NCI-H2196 treated with DMSO at 0.1 percent for 48 hours (cell line): ENCODE data around the gene WDFY4.

ENCODE experiments used
- DNase-seq: peaks from one replicate; lab custom pipeline; 2025; ENCODE audit not compliant: unreplicated experiment; lab: John Stamatoyannopoulos, UW

WDFY4 gene

DNA sequence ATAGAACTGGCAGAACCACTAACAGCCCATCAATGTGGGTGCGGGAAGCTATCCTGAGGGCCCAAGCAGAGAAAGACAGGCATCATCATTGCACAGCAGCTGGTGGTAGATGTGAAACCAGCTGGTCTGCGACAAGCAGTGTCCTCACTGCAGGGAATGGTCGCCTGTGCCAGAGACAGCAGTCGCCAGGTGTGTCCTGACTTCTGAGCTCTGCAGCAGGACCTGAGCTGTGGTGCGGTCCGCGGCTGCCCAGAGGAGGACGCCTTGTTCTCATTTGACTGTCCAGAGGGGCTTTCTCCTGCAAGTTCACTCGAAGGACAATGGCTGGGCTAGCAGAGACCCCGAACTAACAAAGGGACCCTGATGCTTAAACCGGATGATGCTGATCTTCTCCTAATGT is 157.6 kb downstream of the WDFY4 start:
- no peak for DNase-seq

- no peak for DNase-seq
Measured at GRCh38 chr10:48843198-48843597, 158.5 kb downstream of the WDFY4 start.

DNA sequence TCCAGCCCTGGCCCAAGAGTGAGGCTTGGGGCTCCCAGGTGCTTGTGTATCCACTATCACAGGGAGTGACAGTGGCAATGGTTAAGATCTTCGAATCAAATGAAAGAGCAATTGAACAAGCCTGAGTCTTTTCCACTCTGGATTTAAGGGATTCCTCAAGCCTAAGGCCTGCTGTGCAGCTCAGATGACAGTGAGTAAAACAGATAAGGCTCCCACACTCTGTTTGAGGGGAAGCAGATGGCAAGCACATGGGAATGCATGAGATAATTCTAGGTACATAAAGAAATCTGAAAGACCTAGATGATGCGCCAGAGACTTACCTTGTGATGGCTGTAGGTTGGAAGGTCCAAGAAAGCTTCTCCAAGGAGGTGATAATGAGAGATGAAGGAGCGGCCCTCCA is 159.9 kb downstream of the WDFY4 start:
- no peak for DNase-seq

GRCh38 chr10:48845512-48845911 is 160.8 kb downstream of the WDFY4 start:
- DNase-seq = no peak

- no peak for DNase-seq
Measured at GRCh38 chr10:48847691-48848090, 163.0 kb downstream of the WDFY4 start.

- no peak for DNase-seq
Measured at GRCh38 chr10:48856855-48857254, 172.2 kb downstream of the WDFY4 start.

- DNase-seq = no peak
Measured at GRCh38 chr10:48872234-48872633, 187.6 kb downstream of the WDFY4 start.

GRCh38 chr10:48878091-48878490 is 193.4 kb downstream of the WDFY4 start:
- DNase-seq = no peak

DNA sequence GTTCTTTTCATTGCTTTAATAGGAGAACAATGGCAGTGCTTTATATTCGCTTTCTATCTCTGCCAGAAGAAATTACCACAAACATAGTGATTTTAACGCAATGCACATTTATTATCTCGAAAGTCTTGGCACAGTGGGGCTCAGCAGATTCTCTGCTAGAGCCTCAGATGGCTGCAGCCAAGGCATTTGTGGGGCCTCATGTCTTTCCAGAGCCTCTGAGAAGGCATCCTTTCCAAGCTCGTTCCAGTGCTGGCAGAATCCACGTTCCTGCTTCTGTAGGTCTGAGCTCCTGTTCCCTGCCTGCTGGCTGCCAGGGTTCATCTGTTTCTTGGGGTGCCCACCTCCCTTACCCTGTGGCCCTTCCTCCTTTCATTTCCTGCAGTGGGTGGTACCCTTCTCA is 194.8 kb downstream of the WDFY4 start:
- no peak for DNase-seq

- DNase-seq = no peak
Measured at GRCh38 chr10:48880016-48880705, 195.5 kb downstream of the WDFY4 start.

DNA sequence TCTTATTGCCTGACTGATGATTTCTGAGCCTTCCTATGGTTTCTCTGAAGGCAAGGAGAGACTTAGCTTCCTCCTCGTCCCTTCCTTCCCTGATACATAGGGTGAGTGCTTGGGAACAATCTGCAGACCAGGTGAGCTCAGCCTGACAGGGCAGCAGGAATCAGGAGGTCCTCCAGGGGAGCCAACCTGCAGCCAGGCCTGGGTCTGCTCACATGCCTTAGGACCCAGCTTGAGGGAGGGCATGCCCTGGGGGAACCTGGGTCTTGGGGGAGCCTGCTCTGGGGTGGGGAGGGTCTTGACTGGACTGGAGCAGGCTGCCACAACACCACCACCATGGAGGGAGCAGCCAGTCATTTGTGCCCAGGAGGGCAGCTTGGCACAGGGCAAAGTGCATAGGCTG is 197.3 kb downstream of the WDFY4 start:
- no peak for DNase-seq

DNA sequence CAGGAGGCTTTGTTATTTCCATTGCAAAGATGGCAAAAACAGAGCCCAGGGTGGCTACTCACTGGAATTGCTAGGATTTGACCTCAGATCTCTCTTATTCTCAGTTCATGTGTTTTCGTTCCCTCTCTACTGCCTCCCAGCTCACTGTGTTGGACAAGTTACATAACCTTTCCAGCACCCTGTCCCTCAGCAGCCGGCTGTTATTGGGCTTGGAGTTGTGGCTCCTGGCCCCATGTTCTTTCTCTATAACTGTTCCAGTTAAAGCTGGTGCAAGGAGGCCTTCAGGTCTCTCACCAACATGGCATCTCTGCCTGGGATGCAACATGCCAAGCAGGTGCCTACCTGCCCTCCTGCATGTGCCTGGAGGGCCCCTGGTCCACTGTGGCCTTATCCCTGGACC is 198.2 kb downstream of the WDFY4 start:
- no peak for DNase-seq

DNA sequence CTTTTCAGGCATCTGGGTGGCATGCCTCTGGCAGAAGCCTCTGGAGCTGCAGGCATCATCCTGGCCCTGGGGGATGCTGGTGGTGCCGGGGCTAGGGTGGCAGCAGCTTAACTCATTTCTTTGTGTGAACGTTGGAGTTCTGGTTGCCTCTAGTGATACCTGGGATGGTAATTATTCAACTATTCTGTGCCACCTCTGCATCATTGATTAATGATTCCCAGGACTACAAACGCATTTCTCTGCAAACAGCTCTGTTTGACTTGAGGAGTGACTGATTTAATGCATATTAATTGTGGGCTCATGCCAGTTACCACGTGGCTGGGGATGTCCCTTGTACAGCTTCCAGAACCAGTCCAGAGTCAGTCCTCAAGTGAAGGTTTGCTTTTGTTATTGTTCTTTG is 199.0 kb downstream of the WDFY4 start:
- DNase-seq = no peak

DNA sequence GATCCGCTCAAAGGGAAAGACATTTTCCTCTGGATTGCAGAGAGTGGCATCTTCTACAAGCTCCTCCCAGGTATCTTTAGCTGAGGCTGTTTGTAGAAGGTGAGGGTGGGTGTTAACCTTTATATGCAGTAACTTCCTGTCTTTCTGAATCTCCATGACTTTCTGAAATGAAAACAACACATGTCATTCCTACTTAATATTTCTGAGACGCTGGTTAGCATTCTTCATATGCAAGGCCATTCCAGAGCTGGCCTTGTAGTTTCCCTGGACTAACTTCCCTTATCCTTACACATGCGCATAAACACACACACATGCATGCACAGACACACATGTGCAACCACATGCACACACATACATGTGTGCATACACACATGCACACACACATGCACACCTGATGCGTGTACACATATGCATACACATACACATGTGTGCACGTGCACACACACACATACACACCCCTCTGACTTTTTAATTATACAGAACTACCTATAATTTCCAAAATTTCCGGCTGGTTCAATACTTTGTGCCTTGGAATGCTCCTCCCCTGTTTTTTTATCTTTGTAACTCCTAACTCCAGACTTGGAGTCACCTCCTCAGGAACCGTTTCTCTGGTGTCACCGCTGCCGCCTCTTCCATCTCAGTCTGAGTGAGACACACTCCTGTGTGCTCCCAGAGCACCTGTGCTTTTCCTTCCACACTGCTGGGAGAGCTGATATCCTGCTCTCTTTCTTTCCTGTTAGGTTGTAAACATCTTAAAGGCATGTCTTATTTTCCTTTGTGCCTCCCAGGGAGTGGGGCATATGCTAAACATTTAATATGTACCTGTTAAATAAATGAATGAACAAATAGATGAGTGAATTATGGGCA is 199.7 kb downstream of the WDFY4 start:
- DNase-seq = no peak

DNA sequence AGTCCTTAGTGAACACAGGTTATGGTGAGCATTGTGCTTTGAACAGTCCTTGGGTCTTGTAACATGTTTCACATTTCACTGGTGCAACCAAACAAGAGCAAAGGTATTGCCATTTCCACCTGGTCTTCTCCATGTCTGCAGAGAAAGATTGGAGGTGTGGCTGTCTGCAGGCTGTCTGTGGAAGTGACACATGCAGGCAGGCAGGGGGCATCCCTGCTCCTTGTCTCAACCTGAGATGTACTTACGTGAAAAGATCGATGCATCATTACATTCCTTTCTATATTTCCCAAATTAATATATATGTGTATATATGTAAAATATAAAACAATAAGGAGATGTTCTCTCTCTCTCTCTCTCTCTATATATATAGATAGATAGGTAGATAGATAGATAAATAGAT is 200.7 kb downstream of the WDFY4 start:
- DNase-seq = no peak

DNA sequence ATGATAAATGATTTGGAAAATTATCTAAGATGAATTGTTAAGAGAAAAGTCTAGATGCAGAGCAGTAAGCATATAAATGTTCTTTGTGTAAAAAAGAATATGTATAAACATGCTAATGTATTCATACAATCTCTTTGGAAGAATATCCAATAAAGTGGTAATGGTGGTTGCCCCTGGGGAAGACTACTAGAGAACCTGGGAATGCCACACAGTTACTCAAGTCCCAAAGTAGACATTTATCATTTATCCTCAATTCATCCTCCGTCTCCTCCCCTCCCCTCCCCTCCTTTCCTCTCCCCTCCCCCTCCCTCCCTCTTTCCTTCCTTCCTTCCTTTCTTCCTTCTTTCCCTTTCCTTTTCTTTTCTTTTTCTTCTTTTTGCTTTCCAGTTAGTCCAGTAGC is 203.3 kb downstream of the WDFY4 start:
- no peak for DNase-seq

DNA sequence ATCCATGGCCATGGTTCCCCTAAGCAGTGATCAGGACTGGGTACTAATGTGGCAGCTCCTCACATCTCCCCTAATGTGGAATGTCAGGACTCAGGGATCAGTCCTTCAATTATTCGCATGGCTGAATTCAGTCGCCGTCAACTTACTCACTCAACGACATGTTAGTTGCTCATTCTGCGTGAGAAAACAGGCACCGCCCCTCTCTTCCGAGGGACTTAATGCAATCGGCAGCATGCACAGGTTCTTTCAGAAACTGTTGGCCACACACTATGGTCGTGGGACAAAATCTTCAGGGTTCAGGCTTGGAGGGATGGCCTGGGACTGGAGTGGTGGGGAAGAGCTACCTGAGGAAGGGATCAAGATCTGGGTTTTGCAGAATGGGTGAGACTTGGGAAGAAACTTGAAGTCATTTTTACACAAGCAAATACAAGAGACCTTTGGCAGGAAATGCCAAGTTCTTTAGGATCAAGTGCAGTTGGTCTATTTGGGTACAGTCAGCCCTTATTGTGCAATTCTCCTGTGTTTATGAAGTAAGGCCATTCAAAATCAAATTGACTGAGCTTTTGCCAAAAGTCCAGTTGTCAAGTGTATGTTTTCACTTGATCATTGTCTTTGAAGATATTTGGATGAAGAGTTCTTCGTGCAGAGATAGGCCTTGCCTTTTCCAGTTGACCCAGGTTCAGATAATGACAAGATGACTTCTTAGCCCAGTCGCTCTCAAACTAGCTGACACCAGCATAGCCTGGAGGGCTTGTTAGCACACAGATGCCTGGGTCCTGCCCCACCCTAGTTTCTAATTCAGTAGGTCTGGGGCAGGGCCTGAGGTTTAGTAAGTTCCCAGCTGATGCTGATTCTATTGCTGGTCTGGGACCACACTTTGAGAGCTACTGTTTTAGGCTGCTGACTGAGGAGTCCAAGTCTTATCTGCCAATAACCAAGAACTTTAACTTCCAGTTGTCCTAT is 206.5 kb downstream of the WDFY4 start:
- DNase-seq = no peak

GRCh38 chr10:48894911-48895802 is 210.5 kb downstream of the WDFY4 start:
- DNase-seq = no peak

- no peak for DNase-seq
Measured at GRCh38 chr10:48895803-48896195, 211.1 kb downstream of the WDFY4 start.

DNA sequence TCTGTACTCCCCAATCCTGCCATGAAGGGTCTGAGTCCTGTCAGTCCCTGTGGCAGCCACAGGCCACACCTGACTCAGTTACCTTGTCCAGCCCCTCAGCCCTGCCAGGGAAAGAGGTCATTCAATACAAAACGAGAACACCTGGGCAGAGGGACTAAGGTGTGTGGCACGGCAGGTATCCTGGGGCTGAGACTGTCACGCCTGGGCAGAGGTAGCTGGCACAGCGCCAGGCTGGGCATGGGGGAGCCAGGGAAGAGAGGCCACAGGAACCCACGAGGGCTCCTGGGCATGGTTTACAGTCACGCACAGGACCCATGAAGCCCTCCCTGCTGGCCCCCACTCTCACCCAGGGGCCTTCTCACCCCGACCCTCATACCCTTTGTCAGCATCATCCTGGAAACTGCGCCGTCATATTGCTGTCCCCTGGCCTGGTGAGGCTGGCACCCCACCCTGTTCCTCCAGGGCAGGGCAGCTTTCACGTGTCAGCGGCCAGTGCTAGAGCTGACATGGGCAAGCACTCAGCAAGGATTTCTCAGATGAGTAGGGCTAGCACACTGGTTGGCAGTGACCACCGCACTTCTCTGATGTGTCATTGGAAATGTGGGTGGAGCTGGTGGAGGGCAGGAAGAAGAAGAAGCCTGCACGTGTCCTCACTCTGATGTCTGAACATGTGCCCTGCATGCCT is 212.2 kb downstream of the WDFY4 start:
- DNase-seq = no peak
